Mesangial cell (primary cell): ENCODE results near the gene GNMT. TPM values are rescaled to one million over a fixed set of nuclear protein-coding genes. Genes with fewer than 3 reads are reported as not detected.

Experiments used
- total RNA-seq: library from RNA; depleted of rRNA; stranded (reverse); fragments of >200 nt; gene quantifications from 2 replicates; pipeline ENCODE4 v1.2.3, GENCODE V29; 2015

Gene GNMT
- total RNA-seq, result not detected in 2 replicates

GRCh38 chr6:42960243-42961019 lies at the start of gene GNMT:
TSS of gene GNMT (plus strand) at chr6:42960754. CDS start at chr6:42960768, 14 bp downstream.

DNA sequence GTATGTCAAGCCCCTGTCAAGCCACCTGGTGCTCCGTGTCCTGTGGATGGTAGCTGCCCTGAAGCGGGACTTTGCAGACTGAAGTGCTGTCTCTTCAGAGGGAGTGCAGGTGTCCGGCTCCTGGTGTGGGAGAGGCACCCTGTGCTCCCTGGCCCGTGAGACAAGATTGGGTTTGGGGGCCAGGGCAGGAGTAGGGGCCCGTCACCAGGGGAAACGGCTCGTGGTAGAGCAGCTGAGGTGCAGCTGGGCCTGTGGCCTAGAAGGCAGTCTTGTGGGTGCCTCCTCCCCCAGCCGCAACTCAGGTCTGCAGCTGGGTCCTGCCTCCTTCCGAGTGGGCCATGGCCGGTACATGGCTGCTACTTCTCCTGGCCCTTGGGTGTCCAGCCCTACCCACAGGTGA lies 44.8 kb upstream of the GNMT start, which contains the start of gene PTCRA:
Gene PTCRA (plus strand): TSS at position 322 of the 400 bp plus-strand sequence. CDS start 17 bp downstream, at position 339.

GRCh38 chr6:42928986-42929820 lies 31.4 kb upstream of the GNMT start, which contains the start of gene CNPY3:
TSS of gene CNPY3 (plus strand) at chr6:42929480. CDS start at chr6:42929571, 91 bp downstream.

GRCh38 chr6:42978839-42979522 lies 18.4 kb downstream of the GNMT start, which contains the start of gene PEX6:
TSS of gene PEX6 (minus strand) at chr6:42979181. CDS start at chr6:42979150, 31 bp downstream.

DNA sequence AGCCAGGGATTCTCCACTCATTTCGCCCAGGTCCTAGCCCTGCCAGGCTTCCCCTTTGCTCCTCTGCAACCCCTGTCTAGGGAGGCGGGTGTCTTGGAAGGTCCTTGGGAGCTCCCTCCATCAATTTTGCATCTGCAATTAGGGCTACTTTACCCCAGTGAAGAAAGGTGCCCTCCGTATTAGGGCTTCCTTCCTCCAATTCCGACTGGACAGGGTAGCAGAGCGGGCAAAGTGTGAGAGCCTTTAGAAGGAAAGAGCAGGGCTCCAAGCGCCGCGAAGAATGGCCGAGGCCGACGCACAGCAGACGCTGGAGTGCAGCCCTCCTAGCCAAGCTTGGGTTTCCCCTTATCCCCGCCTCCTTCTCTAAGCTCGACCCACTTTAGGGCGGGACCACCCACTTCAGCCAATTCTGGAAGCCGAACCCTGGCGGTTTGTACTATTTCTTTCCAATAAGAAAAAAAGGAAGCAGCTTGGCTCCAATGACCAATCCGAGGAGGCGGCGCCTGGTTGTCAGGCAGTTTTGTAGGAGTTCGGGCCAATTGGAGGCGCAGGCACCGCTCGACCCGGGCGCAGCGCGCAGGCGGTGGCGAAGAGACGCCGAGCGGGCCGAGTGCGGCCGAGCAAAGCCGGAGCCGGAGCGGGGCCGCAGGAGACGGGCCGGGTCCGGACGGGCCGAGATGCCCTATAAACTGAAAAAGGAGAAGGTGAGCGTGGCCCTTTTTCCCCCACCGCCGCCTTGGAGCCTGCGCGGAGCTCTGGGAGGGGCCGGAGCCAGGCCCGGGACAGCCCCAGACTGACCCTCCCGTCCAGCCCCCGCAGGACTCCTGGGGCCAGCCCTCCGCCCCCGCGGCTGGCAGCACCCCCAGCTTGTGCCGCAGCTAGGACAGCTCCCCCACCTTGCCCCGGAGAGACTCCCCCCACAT lies 23.7 kb downstream of the GNMT start, which contains the start of gene PPP2R5D:
Gene PPP2R5D (plus strand): TSS at position 570 of the 923 bp plus-strand sequence. CDS start 108 bp downstream, at position 678.

Other genes starting within 250 kb of the GNMT start
- 0.33 and 0.51 TPM in 2 replicates for gene PRPH2, start 238.2 kb upstream of the GNMT start, total RNA-seq
- gene TBCC, start 214.7 kb upstream of the GNMT start, total RNA-seq, result 30.8 and 34.2 TPM in 2 replicates
- gene BICRAL, start 178.7 kb upstream of the GNMT start, total RNA-seq, result 3.3 and 6.7 TPM in 2 replicates
- 51.2 and 105 TPM in 2 replicates for gene RPL7L1, start 81.1 kb upstream of the GNMT start, total RNA-seq
- not detected in 2 replicates for gene PTCRA, start 44.7 kb upstream of the GNMT start, total RNA-seq
- gene CNPY3, start 31.3 kb upstream of the GNMT start, total RNA-seq, result 40.4 and 52.7 TPM in 2 replicates
- gene PEX6, start 18.4 kb downstream of the GNMT start, total RNA-seq, result 17.1 and 40.4 TPM in 2 replicates
- 47.9 and 64.5 TPM in 2 replicates for gene PPP2R5D, start 23.8 kb downstream of the GNMT start, total RNA-seq
- gene MEA1, start 53.2 kb downstream of the GNMT start, total RNA-seq, result 41.8 and 70.6 TPM in 2 replicates
- gene KLHDC3, start 53.5 kb downstream of the GNMT start, total RNA-seq, result 90.0 and 96.8 TPM in 2 replicates
- 46.6 and 114 TPM in 2 replicates for gene RRP36, start 60.9 kb downstream of the GNMT start, total RNA-seq
- 22.3 and 55.4 TPM in 2 replicates for gene CUL7, start 93.1 kb downstream of the GNMT start, total RNA-seq
- gene MRPL2, start 98.7 kb downstream of the GNMT start, total RNA-seq, result 35.0 and 40.7 TPM in 2 replicates
- gene KLC4, start 98.9 kb downstream of the GNMT start, total RNA-seq, result 10.4 and 24.6 TPM in 2 replicates
- gene PTK7, start 115.6 kb downstream of the GNMT start, total RNA-seq, result 132 and 236 TPM in 2 replicates
- 40.3 and 44.2 TPM in 2 replicates for gene SRF, start 210.5 kb downstream of the GNMT start, total RNA-seq
- 14.0 and 39.3 TPM in 2 replicates for gene CUL9, start 221.4 kb downstream of the GNMT start, total RNA-seq